ENCODE results near the gene PHF21B. TPM values are rescaled to one million over a fixed set of nuclear protein-coding genes. Genes with fewer than 3 reads are reported as not detected.

PHF21B gene
- polyA plus RNA-seq, 1 donor (not counting 4 experiments of a cell fraction or from before 2014, with no cell fraction given) = not detected

- peaks cover 2% of the 10 kb centered on the region for H3K9me3 ChIP-seq (ENCODE audit: control insufficient read depth, low read depth, low read length)
- H3K4me2 ChIP-seq (ENCODE audit: control insufficient read depth, extremely low read depth, insufficient read depth, low read depth, low read length) = no peak overlapping the region
- dilution Hi-C loops (cut with MboI; ENCODE audit: extremely low pct_ligation_motif_present, low sequenced_read_pairs) = no loop called here
- no peaks in the 10 kb centered on the region for H3K79me2 ChIP-seq (ENCODE audit: control insufficient read depth, insufficient read depth, low read length)
- H3K27ac ChIP-seq (ENCODE audit: control insufficient read depth, insufficient read depth, low read length) = no peak overlapping the region
- no peaks in the 10 kb centered on the region for H3K36me3 ChIP-seq (ENCODE audit: control insufficient read depth in 2 of 2, extremely low read depth in 1 of 2, insufficient read depth in 2 of 2, low read length in 2 of 2)
- peaks cover 14% of the 10 kb centered on the region for H3K27me3 ChIP-seq (ENCODE audit: control insufficient read depth, extremely low read depth, insufficient read depth, low read length)
- no peak for TF ChIP-seq EZH2 (IDR thresholded peaks at IDR 0.05; ENCODE audit: low read length)
- TF ChIP-seq, protein P1, sequence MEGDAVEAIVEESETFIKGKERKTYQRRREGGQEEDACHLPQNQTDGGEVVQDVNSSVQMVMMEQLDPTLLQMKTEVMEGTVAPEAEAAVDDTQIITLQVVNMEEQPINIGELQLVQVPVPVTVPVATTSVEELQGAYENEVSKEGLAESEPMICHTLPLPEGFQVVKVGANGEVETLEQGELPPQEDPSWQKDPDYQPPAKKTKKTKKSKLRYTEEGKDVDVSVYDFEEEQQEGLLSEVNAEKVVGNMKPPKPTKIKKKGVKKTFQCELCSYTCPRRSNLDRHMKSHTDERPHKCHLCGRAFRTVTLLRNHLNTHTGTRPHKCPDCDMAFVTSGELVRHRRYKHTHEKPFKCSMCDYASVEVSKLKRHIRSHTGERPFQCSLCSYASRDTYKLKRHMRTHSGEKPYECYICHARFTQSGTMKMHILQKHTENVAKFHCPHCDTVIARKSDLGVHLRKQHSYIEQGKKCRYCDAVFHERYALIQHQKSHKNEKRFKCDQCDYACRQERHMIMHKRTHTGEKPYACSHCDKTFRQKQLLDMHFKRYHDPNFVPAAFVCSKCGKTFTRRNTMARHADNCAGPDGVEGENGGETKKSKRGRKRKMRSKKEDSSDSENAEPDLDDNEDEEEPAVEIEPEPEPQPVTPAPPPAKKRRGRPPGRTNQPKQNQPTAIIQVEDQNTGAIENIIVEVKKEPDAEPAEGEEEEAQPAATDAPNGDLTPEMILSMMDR (optimal IDR thresholded peaks at IDR 0.05 in 1 of 3, IDR thresholded peaks at IDR 0.05 in 1 of 3, conservative IDR thresholded peaks at IDR 0.05 in 1 of 3; ENCODE audit: extremely low read depth in 1 of 3, insufficient read depth in 2 of 3, low read length in 3 of 3) = no peak
- H4K20me1 ChIP-seq (ENCODE audit: control insufficient read depth, extremely low read depth, insufficient read depth, low read length) = no peaks in the 10 kb centered on the region
- no peak overlapping the region for H3K9ac ChIP-seq (ENCODE audit: control insufficient read depth, extremely low read depth, insufficient read depth, low read length)
- no peak overlapping the region for H3K4me3 ChIP-seq (ENCODE audit: control insufficient read depth in 2 of 3, extremely low read depth in 1 of 3, insufficient read depth in 2 of 3, low read depth in 1 of 3, low read length in 3 of 3)
- no peaks in the 10 kb centered on the region for H3K9me1 ChIP-seq (ENCODE audit: control insufficient read depth, extremely low read depth, insufficient read depth, low read length)
- DNase-seq (ENCODE audit: low read depth, low spot score) = no peak
- no peak overlapping the region for H2AFZ ChIP-seq (ENCODE audit: control insufficient read depth, low read length)
- no peak for FAIRE-seq
- H3K4me1 ChIP-seq (ENCODE audit: control insufficient read depth, extremely low read depth, insufficient read depth, low read length) = no peaks in the 10 kb centered on the region
These were observed 32.5 kb upstream of the PHF21B start for GRCh38 chr22:45042263-45042662.

DNA sequence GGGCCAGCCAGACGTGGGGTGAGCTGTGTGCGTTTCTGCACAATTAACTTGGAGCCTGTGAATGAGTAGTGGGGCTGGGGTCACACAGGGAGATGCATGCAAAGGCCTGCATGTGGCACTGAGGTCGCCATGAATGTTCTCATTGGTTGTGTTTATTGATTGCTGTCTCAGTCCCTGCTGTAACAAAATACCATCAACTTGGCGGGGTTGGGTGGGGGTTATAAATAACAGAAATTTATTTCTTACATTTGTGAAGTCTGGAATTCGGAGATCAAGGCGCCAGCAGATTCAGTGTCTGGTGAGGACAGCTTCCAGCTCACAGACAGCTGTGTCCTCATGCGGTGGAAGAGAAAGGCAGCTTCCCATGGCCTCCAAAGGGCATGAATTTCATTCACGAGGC is 29.3 kb upstream of the PHF21B start:
- no peak overlapping the region for H3K27ac ChIP-seq (ENCODE audit: control insufficient read depth, insufficient read depth, low read length)
- no peak overlapping the region for H2AFZ ChIP-seq (ENCODE audit: control insufficient read depth, low read length)
- dilution Hi-C loops (cut with MboI; ENCODE audit: extremely low pct_ligation_motif_present, low sequenced_read_pairs) = no loop called here
- no peaks in the 10 kb centered on the region for H3K4me1 ChIP-seq (ENCODE audit: control insufficient read depth, extremely low read depth, insufficient read depth, low read length)
- H3K79me2 ChIP-seq (ENCODE audit: control insufficient read depth, insufficient read depth, low read length) = no peaks in the 10 kb centered on the region
- no peaks in the 10 kb centered on the region for H3K9me1 ChIP-seq (ENCODE audit: control insufficient read depth, extremely low read depth, insufficient read depth, low read length)
- H4K20me1 ChIP-seq (ENCODE audit: control insufficient read depth, extremely low read depth, insufficient read depth, low read length) = no peaks in the 10 kb centered on the region
- peaks cover 31% of the 10 kb centered on the region for H3K27me3 ChIP-seq (ENCODE audit: control insufficient read depth, extremely low read depth, insufficient read depth, low read length)
- no peak for DNase-seq (ENCODE audit: low read depth, low spot score)
- TF ChIP-seq EZH2 (IDR thresholded peaks at IDR 0.05; ENCODE audit: low read length) = no peak
- TF ChIP-seq, protein P1 (optimal IDR thresholded peaks at IDR 0.05 in 1 of 3, IDR thresholded peaks at IDR 0.05 in 1 of 3, conservative IDR thresholded peaks at IDR 0.05 in 1 of 3; ENCODE audit: extremely low read depth in 1 of 3, insufficient read depth in 2 of 3, low read length in 3 of 3) = no peak
- no peak overlapping the region for H3K4me3 ChIP-seq (ENCODE audit: control insufficient read depth in 2 of 3, extremely low read depth in 1 of 3, insufficient read depth in 2 of 3, low read depth in 1 of 3, low read length in 3 of 3)
- no peaks in the 10 kb centered on the region for H3K36me3 ChIP-seq (ENCODE audit: control insufficient read depth in 2 of 2, extremely low read depth in 1 of 2, insufficient read depth in 2 of 2, low read length in 2 of 2)
- peaks cover 2% of the 10 kb centered on the region for H3K9me3 ChIP-seq (ENCODE audit: control insufficient read depth, low read depth, low read length)
- H3K4me2 ChIP-seq (ENCODE audit: control insufficient read depth, extremely low read depth, insufficient read depth, low read depth, low read length) = no peak overlapping the region
- FAIRE-seq = no peak
- no peak overlapping the region for H3K9ac ChIP-seq (ENCODE audit: control insufficient read depth, extremely low read depth, insufficient read depth, low read length)

All from keratinocyte (primary cell).